ENCODE results near the gene EHD4. TPM values are rescaled to one million over a fixed set of nuclear protein-coding genes. Genes with fewer than 3 reads are reported as not detected.

EHD4 gene
- total and polyA plus RNA-seq, 2 donors (not counting 3 experiments of a cell fraction or from before 2014, with no cell fraction given), result 96.7 to 128 TPM

DNA sequence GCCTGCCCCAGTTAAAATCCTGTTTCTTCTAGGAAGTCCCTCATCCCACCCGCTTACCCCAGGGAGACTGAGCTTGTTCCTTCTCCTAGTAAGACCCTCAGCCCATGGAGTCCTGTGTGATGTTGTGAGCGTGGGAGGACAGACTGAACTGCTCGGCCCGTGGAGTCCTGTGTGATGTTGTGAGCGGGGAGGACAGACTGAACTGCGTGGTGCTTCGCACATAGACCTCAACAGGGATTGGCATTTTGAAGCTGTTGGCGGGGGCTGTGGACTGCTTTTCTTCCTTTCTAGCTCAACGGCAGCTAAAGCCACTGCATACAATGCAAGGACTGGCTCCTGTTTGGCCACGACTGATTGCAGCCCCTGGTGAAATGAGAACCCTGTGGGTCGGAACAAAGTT is 76.9 kb downstream of the EHD4 start:
- ChIA-PET POLR2A (no interaction called here), CTCF (interaction anchor here (1.0 to 2.0 kb wide), 6 partner anchors 9 to 430 kb away, joined by 3 to 27 read pairs (median 4); partner anchors contain the start of gene MAPKBP1)
- intact Hi-C loops (cut with micrococcal nuclease) (loop anchor here (2.0 kb wide), 1 partner anchor 121 kb away; the partner anchor contains the start of gene MAPKBP1), dilution Hi-C loops (cut with MboI; ENCODE audit: extremely low pct_ligation_motif_present, low sequenced_read_pairs) (no loop called here)
- no TSS peak for BruUV-seq (replicated peaks)
- Histone ChIP-seq H3K9ac (replicated peaks; ENCODE audit: extremely low read depth, insufficient read depth, low read length) (no peak overlapping the region), H3K4me3 (replicated peaks in 1 of 3; ENCODE audit: insufficient read depth in 1 of 3, low read depth in 1 of 3, low read length in 3 of 3) (no peak overlapping the region), H3K4me2 (ENCODE audit: insufficient read depth, low read length) (no peak overlapping the region), H3K4me1 (ENCODE audit: control insufficient read depth, extremely low read depth, insufficient read depth, low read length) (peaks cover 16% of the 10 kb centered on the region), H3K27ac (ENCODE audit: insufficient read depth, low read depth, low read length) (peak overlapping the region; percentile 73), H3K79me2 (ENCODE audit: control insufficient read depth, insufficient read depth, low read length) (no peaks in the 10 kb centered on the region), H3K9me1 (replicated peaks; ENCODE audit: control insufficient read depth, extremely low read depth, insufficient read depth, low read length) (no peaks in the 10 kb centered on the region), H3K27me3 (ENCODE audit: control insufficient read depth in 2 of 2, insufficient read depth in 2 of 2, low read length in 2 of 2) (no peaks in the 10 kb centered on the region), H2AFZ (ENCODE audit: low read depth, low read length) (no peak overlapping the region), H3K9me3 (replicated peaks; ENCODE audit: control insufficient read depth, insufficient read depth, low read length) (no peaks in the 10 kb centered on the region), H4K20me1 (replicated peaks; ENCODE audit: control insufficient read depth, extremely low read depth, insufficient read depth, low read length) (no peaks in the 10 kb centered on the region), H3K36me3 (ENCODE audit: control insufficient read depth in 2 of 2, extremely low read depth in 1 of 2, insufficient read depth in 2 of 2, low read length in 2 of 2) (peaks cover 7 to 22% of the 10 kb centered on the region in 2 experiments)
- TF ChIP-seq EZH2 (IDR thresholded peaks at IDR 0.05; ENCODE audit: borderline replicate concordance, low read depth, low read length, severe bottlenecking), result no peak
- TF ChIP-seq, protein P1, sequence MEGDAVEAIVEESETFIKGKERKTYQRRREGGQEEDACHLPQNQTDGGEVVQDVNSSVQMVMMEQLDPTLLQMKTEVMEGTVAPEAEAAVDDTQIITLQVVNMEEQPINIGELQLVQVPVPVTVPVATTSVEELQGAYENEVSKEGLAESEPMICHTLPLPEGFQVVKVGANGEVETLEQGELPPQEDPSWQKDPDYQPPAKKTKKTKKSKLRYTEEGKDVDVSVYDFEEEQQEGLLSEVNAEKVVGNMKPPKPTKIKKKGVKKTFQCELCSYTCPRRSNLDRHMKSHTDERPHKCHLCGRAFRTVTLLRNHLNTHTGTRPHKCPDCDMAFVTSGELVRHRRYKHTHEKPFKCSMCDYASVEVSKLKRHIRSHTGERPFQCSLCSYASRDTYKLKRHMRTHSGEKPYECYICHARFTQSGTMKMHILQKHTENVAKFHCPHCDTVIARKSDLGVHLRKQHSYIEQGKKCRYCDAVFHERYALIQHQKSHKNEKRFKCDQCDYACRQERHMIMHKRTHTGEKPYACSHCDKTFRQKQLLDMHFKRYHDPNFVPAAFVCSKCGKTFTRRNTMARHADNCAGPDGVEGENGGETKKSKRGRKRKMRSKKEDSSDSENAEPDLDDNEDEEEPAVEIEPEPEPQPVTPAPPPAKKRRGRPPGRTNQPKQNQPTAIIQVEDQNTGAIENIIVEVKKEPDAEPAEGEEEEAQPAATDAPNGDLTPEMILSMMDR (IDR thresholded peaks at IDR 0.05; ENCODE audit: extremely low read depth in 1 of 2, insufficient read depth in 1 of 2, low read depth in 1 of 2, low read length in 2 of 2), result no peak
- no peak for TF ChIP-seq JUN (IDR thresholded peaks at IDR 0.05; ENCODE audit: borderline replicate concordance, insufficient read depth, insufficient read length, low read depth)
- no peak for TF ChIP-seq POLR2A (IDR thresholded peaks at IDR 0.05; ENCODE audit: low read depth, low read length)
- DNase-seq (ENCODE audit: low read depth, low spot score) (no peak), FAIRE-seq (no peak)

DNA sequence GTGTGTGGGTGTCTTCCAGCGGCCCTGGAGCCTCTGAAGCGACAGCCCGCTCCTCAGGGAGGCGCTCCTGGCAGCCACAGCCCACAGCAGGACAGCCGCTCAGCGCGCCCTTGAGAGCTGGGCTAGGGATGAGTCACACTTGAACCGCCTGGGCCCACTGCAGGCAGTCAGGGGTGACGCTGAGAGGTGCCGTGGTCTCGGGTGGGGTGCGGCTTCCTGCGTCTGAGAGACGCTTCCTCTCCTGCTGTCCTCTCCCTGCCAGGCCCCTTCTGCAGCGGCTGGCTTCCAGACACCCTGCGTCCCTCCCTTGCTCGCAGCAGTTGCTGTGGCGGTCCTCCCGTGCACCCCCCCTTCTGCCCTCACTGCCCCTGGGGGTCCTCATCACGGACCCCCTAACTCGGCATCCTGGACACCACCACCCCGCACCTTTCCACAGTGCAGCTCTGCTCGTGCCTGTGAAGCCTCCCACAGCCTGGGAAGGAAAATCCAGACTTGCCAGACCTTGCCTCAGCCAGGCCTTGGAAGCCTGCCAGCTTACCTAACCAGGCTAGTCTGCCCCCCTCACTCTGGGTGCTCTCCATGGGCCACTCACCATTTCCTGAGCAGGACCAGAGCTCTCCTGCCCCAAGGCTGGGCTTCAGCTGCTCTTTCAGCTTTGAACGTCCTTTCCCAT is 77.4 kb downstream of the EHD4 start:
- H4K20me1 ChIP-seq (replicated peaks; ENCODE audit: control insufficient read depth, extremely low read depth, insufficient read depth, low read length), result no peaks in the 10 kb centered on the region
- ChIA-PET CTCF (interaction anchor here (0.6 to 2.0 kb wide), 7 partner anchors 8 to 429 kb away, joined by 3 to 27 read pairs (median 3); partner anchors contain the start of gene MAPKBP1), POLR2A (no interaction called here)
- TF ChIP-seq JUN (IDR thresholded peaks at IDR 0.05; ENCODE audit: borderline replicate concordance, insufficient read depth, insufficient read length, low read depth), result peak; percentile 53
- TF ChIP-seq GATA2 (IDR thresholded peaks at IDR 0.05; ENCODE audit: insufficient read depth, insufficient read length, low read depth, low read length), result no peak
- TF ChIP-seq MYC (IDR thresholded peaks at IDR 0.05; ENCODE audit: low read depth, low read length), result peak; percentile 66
- peak; percentile 82 for TF ChIP-seq POLR2A (IDR thresholded peaks at IDR 0.05; ENCODE audit: low read depth, low read length)
- peak; percentile 97 for TF ChIP-seq POLR2AphosphoS5 (IDR thresholded peaks at IDR 0.05; ENCODE audit: insufficient read depth, low read depth, low read length)
- TF ChIP-seq FOS (IDR thresholded peaks at IDR 0.05; ENCODE audit: borderline replicate concordance, insufficient read depth, low read length), result peak; percentile 85
- no peak for TF ChIP-seq EZH2 (IDR thresholded peaks at IDR 0.05; ENCODE audit: borderline replicate concordance, low read depth, low read length, severe bottlenecking)
- TF ChIP-seq, protein P1 (IDR thresholded peaks at IDR 0.05; ENCODE audit: extremely low read depth in 1 of 2, insufficient read depth in 1 of 2, low read depth in 1 of 2, low read length in 2 of 2), result peak in 1 of 2 donors; percentile 43
- TF ChIP-seq, protein P2, sequence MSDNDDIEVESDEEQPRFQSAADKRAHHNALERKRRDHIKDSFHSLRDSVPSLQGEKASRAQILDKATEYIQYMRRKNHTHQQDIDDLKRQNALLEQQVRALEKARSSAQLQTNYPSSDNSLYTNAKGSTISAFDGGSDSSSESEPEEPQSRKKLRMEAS (IDR thresholded peaks at IDR 0.05; ENCODE audit: insufficient read depth, insufficient read length), result no peak
- H3K79me2 ChIP-seq (ENCODE audit: control insufficient read depth, insufficient read depth, low read length), result no peaks in the 10 kb centered on the region
- peak overlapping the region; percentile 40 for H3K9ac ChIP-seq (replicated peaks; ENCODE audit: extremely low read depth, insufficient read depth, low read length)
- H3K4me3 ChIP-seq (replicated peaks in 1 of 3; ENCODE audit: insufficient read depth in 1 of 3, low read depth in 1 of 3, low read length in 3 of 3), result no peak overlapping the region
- dilution Hi-C loops (cut with MboI; ENCODE audit: extremely low pct_ligation_motif_present, low sequenced_read_pairs) (no loop called here), intact Hi-C loops (cut with micrococcal nuclease) (loop anchor here (2.0 to 5.0 kb wide), 2 partner anchors 68 to 120 kb away; partner anchors contain the start of genes JMJD7 and MAPKBP1)
- DNase-seq (ENCODE audit: low read depth, low spot score), result peak; percentile 80
- no peaks in the 10 kb centered on the region for H3K9me3 ChIP-seq (replicated peaks; ENCODE audit: control insufficient read depth, insufficient read depth, low read length)
- peaks cover 16% of the 10 kb centered on the region for H3K4me1 ChIP-seq (ENCODE audit: control insufficient read depth, extremely low read depth, insufficient read depth, low read length)
- H3K4me2 ChIP-seq (ENCODE audit: insufficient read depth, low read length), result peak overlapping the region; percentile 9
- H3K27me3 ChIP-seq (ENCODE audit: control insufficient read depth in 2 of 2, insufficient read depth in 2 of 2, low read length in 2 of 2), result no peaks in the 10 kb centered on the region
- H2AFZ ChIP-seq (ENCODE audit: low read depth, low read length), result no peak overlapping the region
- peaks cover 4 to 18% of the 10 kb centered on the region in 2 experiments for H3K36me3 ChIP-seq (ENCODE audit: control insufficient read depth in 2 of 2, extremely low read depth in 1 of 2, insufficient read depth in 2 of 2, low read length in 2 of 2)
- peak overlapping the region; percentile 73 for H3K27ac ChIP-seq (ENCODE audit: insufficient read depth, low read depth, low read length)
- peak; percentile 92 for FAIRE-seq
- BruUV-seq (replicated peaks), result no TSS peak
- H3K9me1 ChIP-seq (replicated peaks; ENCODE audit: control insufficient read depth, extremely low read depth, insufficient read depth, low read length), result no peaks in the 10 kb centered on the region
